Liver (tissue), 3 donors: ENCODE results near the gene THAP3.

Experiments
- CTCF ChIP-seq: fragments of 150-350 bp; IDR thresholded peaks from 2 replicates; pipeline ENCODE4 v1.5.1; 2017; ENCODE audit warnings: improper control_type of control experiment, low read depth, low read length; ENCODE audit not compliant: missing input control
- FOXA1 ChIP-seq: IDR thresholded peaks from 2 replicates; pipeline ENCODE4 v1.6.1; 2016; ENCODE audit warnings: antibody characterized with exemption
- JUND ChIP-seq, 2 donors: IDR thresholded peaks; 2 replicates each; pipeline ENCODE4 v1.6.1; 2016; ENCODE audit warnings: antibody characterized with exemption in 2 of 2
- TF ChIP-seq, protein P1 (sequence below): IDR thresholded peaks from 2 replicates; pipeline ENCODE4 v1.6.1; 2016; ENCODE audit warnings: antibody characterized with exemption, mild to moderate bottlenecking
- donor health status: healthy.
- donor health status: healthy.

GRCh38 chr1:6627031-6627430 is 2.4 kb downstream of the THAP3 start:
- no peak for TF ChIP-seq CTCF
- TF ChIP-seq JUND (IDR thresholded peaks at IDR 0.05) = no peak
- TF ChIP-seq, protein P1, sequence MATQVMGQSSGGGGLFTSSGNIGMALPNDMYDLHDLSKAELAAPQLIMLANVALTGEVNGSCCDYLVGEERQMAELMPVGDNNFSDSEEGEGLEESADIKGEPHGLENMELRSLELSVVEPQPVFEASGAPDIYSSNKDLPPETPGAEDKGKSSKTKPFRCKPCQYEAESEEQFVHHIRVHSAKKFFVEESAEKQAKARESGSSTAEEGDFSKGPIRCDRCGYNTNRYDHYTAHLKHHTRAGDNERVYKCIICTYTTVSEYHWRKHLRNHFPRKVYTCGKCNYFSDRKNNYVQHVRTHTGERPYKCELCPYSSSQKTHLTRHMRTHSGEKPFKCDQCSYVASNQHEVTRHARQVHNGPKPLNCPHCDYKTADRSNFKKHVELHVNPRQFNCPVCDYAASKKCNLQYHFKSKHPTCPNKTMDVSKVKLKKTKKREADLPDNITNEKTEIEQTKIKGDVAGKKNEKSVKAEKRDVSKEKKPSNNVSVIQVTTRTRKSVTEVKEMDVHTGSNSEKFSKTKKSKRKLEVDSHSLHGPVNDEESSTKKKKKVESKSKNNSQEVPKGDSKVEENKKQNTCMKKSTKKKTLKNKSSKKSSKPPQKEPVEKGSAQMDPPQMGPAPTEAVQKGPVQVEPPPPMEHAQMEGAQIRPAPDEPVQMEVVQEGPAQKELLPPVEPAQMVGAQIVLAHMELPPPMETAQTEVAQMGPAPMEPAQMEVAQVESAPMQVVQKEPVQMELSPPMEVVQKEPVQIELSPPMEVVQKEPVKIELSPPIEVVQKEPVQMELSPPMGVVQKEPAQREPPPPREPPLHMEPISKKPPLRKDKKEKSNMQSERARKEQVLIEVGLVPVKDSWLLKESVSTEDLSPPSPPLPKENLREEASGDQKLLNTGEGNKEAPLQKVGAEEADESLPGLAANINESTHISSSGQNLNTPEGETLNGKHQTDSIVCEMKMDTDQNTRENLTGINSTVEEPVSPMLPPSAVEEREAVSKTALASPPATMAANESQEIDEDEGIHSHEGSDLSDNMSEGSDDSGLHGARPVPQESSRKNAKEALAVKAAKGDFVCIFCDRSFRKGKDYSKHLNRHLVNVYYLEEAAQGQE = no peak
- TF ChIP-seq FOXA1 = no peak
